Endothelial cell (in vitro differentiated cells): ENCODE measurements around the gene RNF4. TPM values are rescaled to one million over a fixed set of nuclear protein-coding genes. Genes with fewer than 3 reads are reported as not detected.

Experiments used
- DNase-seq: peaks from one replicate; pipeline ENCODE4 v3.0.0; 2021; ENCODE audit warnings: low spot score
- H3K27ac Mint-ChIP-seq: one replicate; pipeline ENCODE4 v1.8.0; 2021; ENCODE audit warnings: mixed read lengths, inconsistent platforms; ENCODE audit not compliant: unreplicated experiment
- H3K27me3 Mint-ChIP-seq: one replicate; pipeline ENCODE4 v1.8.0; 2021; ENCODE audit warnings: mild to moderate bottlenecking, moderate library complexity, mixed read lengths, inconsistent platforms; ENCODE audit not compliant: unreplicated experiment
- H3K36me3 Mint-ChIP-seq: one replicate; pipeline ENCODE4 v1.8.0; 2021; ENCODE audit warnings: mild to moderate bottlenecking, low read depth, mixed read lengths, inconsistent platforms; ENCODE audit not compliant: unreplicated experiment
- H3K4me1 Mint-ChIP-seq: one replicate; pipeline ENCODE4 v1.8.0; 2021; ENCODE audit warnings: mild to moderate bottlenecking, mixed read lengths, inconsistent platforms; ENCODE audit not compliant: unreplicated experiment
- H3K4me3 Mint-ChIP-seq: one replicate; pipeline ENCODE4 v1.8.0; 2021; ENCODE audit warnings: mild to moderate bottlenecking, mixed read lengths, inconsistent platforms; ENCODE audit not compliant: unreplicated experiment
- H3K9me3 Mint-ChIP-seq: one replicate; pipeline ENCODE4 v1.8.0; 2021; ENCODE audit warnings: mixed read lengths, inconsistent platforms; ENCODE audit not compliant: unreplicated experiment
- total RNA-seq: library from RNA; stranded (reverse); fragmentation: NEBNext Ultra II Directional; extraction: Animal tissue kit (Norgen Biotek cat#: 25700); gene quantifications from one replicate; pipeline ENCODE4 v1.2.1, GENCODE V29; 2021; ENCODE audit not compliant: unreplicated experiment
- TF ChIP-seq, protein P1 (sequence below): fragments of 200-600 bp; sonication (generic); IDR thresholded peaks from one replicate; pipeline ENCODE4 v1.5.0; 2021; ENCODE audit warnings: antibody characterized with exemption; ENCODE audit not compliant: unreplicated experiment

RNF4 gene
- total RNA-seq, 1 donor from 2014 or later, result 65.0 TPM

DNA sequence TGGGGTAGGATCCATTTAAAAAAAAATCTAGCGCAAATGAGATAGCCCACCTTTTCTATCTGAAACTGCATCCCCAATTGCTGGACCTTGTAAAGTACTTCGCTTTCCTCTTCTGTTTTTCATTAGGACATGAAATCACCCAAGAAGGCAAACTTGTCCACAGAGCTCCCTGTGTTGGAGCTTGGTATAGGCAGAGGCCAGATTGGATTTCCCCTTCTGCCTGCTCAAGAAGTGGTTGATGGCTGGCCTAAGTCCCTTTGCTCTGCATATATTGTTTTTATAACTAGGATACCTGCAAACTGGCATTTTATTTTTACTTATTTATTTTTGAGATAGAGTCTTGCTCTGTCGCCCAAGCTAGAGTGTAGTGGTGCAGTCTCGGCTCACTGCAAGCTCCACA lies 28.4 kb downstream of the RNF4 start:
- Mint-ChIP-seq H3K27me3 (no peaks in the 10 kb centered on the region), H3K4me1 (peaks cover 10% of the 10 kb centered on the region), H3K9me3 (no peaks in the 10 kb centered on the region), H3K27ac (no peak overlapping the region), H3K36me3 (peaks cover 37% of the 10 kb centered on the region), H3K4me3 (no peak overlapping the region)
- TF ChIP-seq, protein P1, sequence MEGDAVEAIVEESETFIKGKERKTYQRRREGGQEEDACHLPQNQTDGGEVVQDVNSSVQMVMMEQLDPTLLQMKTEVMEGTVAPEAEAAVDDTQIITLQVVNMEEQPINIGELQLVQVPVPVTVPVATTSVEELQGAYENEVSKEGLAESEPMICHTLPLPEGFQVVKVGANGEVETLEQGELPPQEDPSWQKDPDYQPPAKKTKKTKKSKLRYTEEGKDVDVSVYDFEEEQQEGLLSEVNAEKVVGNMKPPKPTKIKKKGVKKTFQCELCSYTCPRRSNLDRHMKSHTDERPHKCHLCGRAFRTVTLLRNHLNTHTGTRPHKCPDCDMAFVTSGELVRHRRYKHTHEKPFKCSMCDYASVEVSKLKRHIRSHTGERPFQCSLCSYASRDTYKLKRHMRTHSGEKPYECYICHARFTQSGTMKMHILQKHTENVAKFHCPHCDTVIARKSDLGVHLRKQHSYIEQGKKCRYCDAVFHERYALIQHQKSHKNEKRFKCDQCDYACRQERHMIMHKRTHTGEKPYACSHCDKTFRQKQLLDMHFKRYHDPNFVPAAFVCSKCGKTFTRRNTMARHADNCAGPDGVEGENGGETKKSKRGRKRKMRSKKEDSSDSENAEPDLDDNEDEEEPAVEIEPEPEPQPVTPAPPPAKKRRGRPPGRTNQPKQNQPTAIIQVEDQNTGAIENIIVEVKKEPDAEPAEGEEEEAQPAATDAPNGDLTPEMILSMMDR, result no peak
- DNase-seq, result no peak

DNA sequence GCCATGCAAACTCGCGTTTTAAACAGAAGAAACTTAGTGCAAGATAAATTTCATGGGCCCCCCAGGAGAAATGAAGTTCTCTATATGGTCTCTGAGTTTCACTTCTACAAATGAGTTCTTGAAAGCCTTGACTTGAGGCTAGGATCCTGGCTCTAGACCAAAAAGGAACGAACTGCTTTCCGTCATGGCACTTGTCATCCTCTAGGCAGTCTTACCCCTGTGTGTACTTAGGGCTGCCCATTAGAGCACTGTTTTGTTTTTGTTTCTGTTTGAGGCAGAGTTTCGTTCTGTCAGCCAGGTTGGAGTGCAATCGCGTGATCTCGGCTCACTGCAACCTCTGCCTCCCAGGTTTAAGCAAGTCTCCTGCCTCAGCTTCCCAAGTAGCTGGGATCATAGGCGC lies 29.0 kb downstream of the RNF4 start:
- Mint-ChIP-seq H3K9me3 (no peaks in the 10 kb centered on the region), H3K27me3 (no peaks in the 10 kb centered on the region), H3K4me1 (peaks cover 4% of the 10 kb centered on the region), H3K36me3 (peaks cover 31% of the 10 kb centered on the region), H3K27ac (no peak overlapping the region), H3K4me3 (no peak overlapping the region)
- no peak for DNase-seq
- TF ChIP-seq, protein P1, result no peak

DNA sequence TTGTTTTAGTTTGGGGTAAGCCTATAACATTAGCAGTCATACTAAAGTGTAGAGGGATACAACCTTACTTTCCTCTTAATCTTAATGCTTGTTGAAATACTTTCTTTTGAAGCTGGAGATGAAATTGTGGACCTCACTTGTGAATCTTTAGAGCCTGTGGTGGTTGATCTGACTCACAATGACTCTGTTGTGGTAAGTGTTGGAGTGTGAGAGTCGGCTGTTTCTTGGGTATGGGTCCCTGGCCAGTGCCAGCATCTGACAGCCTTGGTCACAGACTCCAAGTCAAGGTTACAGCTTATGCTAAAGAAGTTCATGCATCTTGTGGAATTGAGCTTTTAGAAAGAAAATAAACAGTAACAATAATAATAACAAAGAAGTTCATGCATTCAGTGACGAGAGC lies 31.6 kb downstream of the RNF4 start:
- Mint-ChIP-seq H3K27ac (peak overlapping the region; percentile 22), H3K36me3 (peaks cover 25% of the 10 kb centered on the region), H3K4me1 (no peaks in the 10 kb centered on the region), H3K27me3 (no peaks in the 10 kb centered on the region), H3K9me3 (no peaks in the 10 kb centered on the region), H3K4me3 (peak overlapping the region; percentile 19)
- TF ChIP-seq, protein P1, result no peak
- DNase-seq, result no peak

DNA sequence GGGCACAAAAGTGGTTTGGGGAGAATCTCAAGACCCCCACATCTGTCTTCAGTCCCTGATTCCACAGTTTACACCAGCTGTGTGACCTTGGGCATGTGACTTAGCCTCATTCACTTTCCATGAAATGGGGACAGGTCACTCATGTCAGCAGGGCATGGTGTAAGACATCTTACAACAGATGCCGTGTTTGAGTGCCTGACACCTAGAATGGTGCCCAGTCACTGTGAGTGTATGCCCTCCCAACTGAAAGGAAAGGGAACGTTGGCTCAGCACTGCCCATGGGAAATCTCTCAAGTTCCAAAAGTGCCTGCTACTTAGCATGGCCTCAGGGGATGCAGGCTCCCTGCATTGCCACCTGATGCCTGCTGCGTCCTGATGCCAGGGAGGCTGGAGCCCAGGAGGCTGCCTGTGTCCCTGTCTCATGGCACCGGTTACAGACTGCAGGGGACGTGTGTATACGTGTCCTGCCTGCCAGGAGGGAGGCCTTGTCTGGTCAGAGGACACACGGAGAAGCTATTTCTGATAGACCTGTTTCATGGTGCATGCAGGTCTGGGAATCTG lies 32.2 kb downstream of the RNF4 start:
- DNase-seq, result no peak
- Mint-ChIP-seq H3K4me1 (no peaks in the 10 kb centered on the region), H3K27me3 (no peaks in the 10 kb centered on the region), H3K27ac (no peak overlapping the region), H3K36me3 (peaks cover 25% of the 10 kb centered on the region), H3K9me3 (no peaks in the 10 kb centered on the region), H3K4me3 (peak overlapping the region; percentile 19)
- TF ChIP-seq, protein P1, result no peak

DNA sequence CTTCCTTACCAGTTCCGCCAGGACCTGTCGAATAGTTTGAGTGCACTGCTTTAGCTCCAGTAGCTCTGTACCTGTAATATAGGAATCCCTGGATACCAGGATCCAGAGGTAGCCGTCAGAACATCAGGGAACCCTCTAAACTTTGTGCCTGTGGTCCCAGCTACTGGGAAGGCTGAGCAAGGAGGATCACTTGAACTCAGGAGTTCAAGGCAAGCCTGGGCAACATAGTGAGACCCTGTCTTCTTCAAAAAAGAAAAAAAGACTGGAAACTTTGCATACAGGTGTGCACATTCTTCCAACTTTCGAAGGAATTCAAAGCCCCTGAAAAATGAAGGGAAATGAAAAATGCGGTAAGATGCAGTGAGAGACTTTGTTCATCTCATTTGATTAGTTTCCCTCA lies 34.9 kb downstream of the RNF4 start:
- Mint-ChIP-seq H3K4me1 (peaks cover 10% of the 10 kb centered on the region), H3K4me3 (no peak overlapping the region), H3K27me3 (no peaks in the 10 kb centered on the region), H3K27ac (no peak overlapping the region), H3K9me3 (no peaks in the 10 kb centered on the region), H3K36me3 (peaks cover 29% of the 10 kb centered on the region)
- no peak for DNase-seq
- TF ChIP-seq, protein P1, result no peak
